GM23338 (cell line): ENCODE data around the gene CCND1. TPM values are rescaled to one million over a fixed set of nuclear protein-coding genes. Genes with fewer than 3 reads are reported as not detected.
"Not testable (repeated sequence)": the region's sequence is repeated elsewhere in the genome, so short reads cannot be mapped to it uniquely, and the experiment has no call there.

Experiments
- ATAC-seq: fragments of 200-7000 bp; cut with Tn5 transposase; 3 replicates; pipeline ENCODE4 v1.9.1; 2020
- DNase-seq: peaks from one replicate; pipeline ENCODE4 v3.0.0-alpha.2; 2015; ENCODE audit warnings: low spot score
- H2AFZ ChIP-seq: fragments of 200-600 bp; sonication (generic); 2 replicates; pipeline ENCODE4 v1.8.0; 2016; ENCODE audit warnings: antibody characterized with exemption, mild to moderate bottlenecking, moderate library complexity
- H3F3A ChIP-seq: fragments of 200-600 bp; sonication (generic); replicated peaks from 2 replicates; pipeline ENCODE4 v1.8.0; 2017; ENCODE audit warnings: antibody characterized with exemption, mixed run types, low read depth
- H3K27ac ChIP-seq: fragments of 200-600 bp; sonication (generic); 2 replicates; pipeline ENCODE4 v1.6.1; 2016; ENCODE audit warnings: low read depth
- H3K27me3 ChIP-seq: fragments of 200-600 bp; sonication (generic); 2 replicates; pipeline ENCODE4 v1.8.0; 2016; ENCODE audit warnings: mild to moderate bottlenecking, mixed run types, moderate library complexity; ENCODE audit not compliant: insufficient read depth
- H3K36me3 ChIP-seq: fragments of 200-600 bp; sonication (generic); 2 replicates; pipeline ENCODE4 v1.8.0; 2016; ENCODE audit warnings: mild to moderate bottlenecking; ENCODE audit not compliant: insufficient read depth
- H3K4me1 ChIP-seq: fragments of 200-600 bp; sonication (generic); 2 replicates; pipeline ENCODE4 v1.8.0; 2016; ENCODE audit warnings: mild to moderate bottlenecking, moderate library complexity; ENCODE audit not compliant: insufficient read depth
- H3K4me2 ChIP-seq: fragments of 200-600 bp; sonication (generic); 2 replicates; pipeline ENCODE4 v1.7.1; 2017; ENCODE audit warnings: mixed run types
- H3K4me3 ChIP-seq: fragments of 200-600 bp; sonication (generic); 2 replicates; pipeline ENCODE4 v1.6.1; 2016; ENCODE audit warnings: mixed run types
- H3K79me2 ChIP-seq: fragments of 200-600 bp; sonication (generic); replicated peaks from 2 replicates; pipeline ENCODE4 v1.8.0; 2017; ENCODE audit warnings: mild to moderate bottlenecking; ENCODE audit not compliant: insufficient read depth
- H3K9me2 ChIP-seq: fragments of 200-600 bp; sonication (generic); 2 replicates; pipeline ENCODE4 v1.8.0; 2017; ENCODE audit not compliant: insufficient read depth
- H4K20me1 ChIP-seq: fragments of 200-600 bp; sonication (generic); replicated peaks from 2 replicates; pipeline ENCODE4 v1.8.0; 2017; ENCODE audit warnings: mild to moderate bottlenecking; ENCODE audit not compliant: insufficient read depth
- H3K27ac Mint-ChIP-seq: 2 replicates; pipeline ENCODE4 v1.8.0; 2020; ENCODE audit warnings: inconsistent platforms, mild to moderate bottlenecking, moderate library complexity, mixed read lengths
- H3K27me3 Mint-ChIP-seq: 3 replicates; pipeline ENCODE4 v1.8.0; 2022; ENCODE audit warnings: low read depth, mild to moderate bottlenecking, moderate library complexity, mixed read lengths, inconsistent platforms; ENCODE audit not compliant: insufficient read depth, poor library complexity
- H3K36me3 Mint-ChIP-seq: 3 replicates; pipeline ENCODE4 v1.8.0; 2021; ENCODE audit warnings: low read depth, mild to moderate bottlenecking, inconsistent platforms, moderate library complexity, mixed read lengths
- H3K4me1 Mint-ChIP-seq: 3 replicates; pipeline ENCODE4 v1.8.0; 2020; ENCODE audit warnings: mild to moderate bottlenecking, inconsistent platforms, mixed read lengths
- H3K4me3 Mint-ChIP-seq: 3 replicates; pipeline ENCODE4 v1.8.0; 2021; ENCODE audit warnings: moderate library complexity, mild to moderate bottlenecking, inconsistent platforms, mixed read lengths
- H3K9me3 Mint-ChIP-seq: 3 replicates; pipeline ENCODE4 v1.8.0; 2020; ENCODE audit warnings: moderate library complexity, mild to moderate bottlenecking, inconsistent platforms, mixed read lengths
- CREB1 ChIP-seq: fragments of 250-450 bp; sonication (Bioruptor Pico); IDR thresholded peaks from 2 replicates; pipeline ENCODE4 v1.5.0; 2020; ENCODE audit warnings: low read depth, mild to moderate bottlenecking, moderate library complexity
- NANOG ChIP-seq: IDR thresholded peaks from 2 replicates; pipeline ENCODE4 v1.6.1; 2016; ENCODE audit warnings: antibody characterized with exemption, borderline replicate concordance
- STAT1 ChIP-seq: IDR thresholded peaks from one replicate; pipeline ENCODE4 v1.6.1; 2016; ENCODE audit warnings: antibody characterized with exemption; ENCODE audit not compliant: unreplicated experiment
- ZNF462 ChIP-seq: fragments of 250-450 bp; sonication (Bioruptor Pico); IDR thresholded peaks from 2 replicates; pipeline ENCODE4 v1.5.0; 2020; ENCODE audit warnings: mild to moderate bottlenecking, moderate library complexity
- polyA plus RNA-seq: library from polyadenylated mRNA; unstranded; fragments of >200 nt; fragmentation: Nextera tagmentation; extraction: Ambion mirVana; gene quantifications from 2 replicates; pipeline ENCODE4 v1.2.1, GENCODE V29; 2016
- total RNA-seq: library from RNA; depleted of rRNA; stranded (reverse); fragments of >200 nt; shearing (Covaris generic); gene quantifications from 2 replicates; pipeline ENCODE4 v1.2.3, GENCODE V29; 2014

The CCND1 gene
- total and polyA plus RNA-seq, 2 experiments from 2014 or later = 109 to 183 TPM

GRCh38 chr11:69620683-69621290 lies 20.2 kb upstream of the CCND1 start (continued):
- no peak for TF ChIP-seq ZNF462
- TF ChIP-seq NANOG = no peak
- TF ChIP-seq CREB1 (CRISPR knock-in tag) = no peak
- TF ChIP-seq STAT1 = no peak

- H3K4me1 Mint-ChIP-seq, H3K4me2 ChIP-seq, H3K36me3 Mint-ChIP-seq, H3K79me2 ChIP-seq, H3K27ac Mint-ChIP-seq, H3K27ac ChIP-seq, H3K4me1 ChIP-seq, H3K36me3 ChIP-seq, H4K20me1 ChIP-seq, H3K27me3 ChIP-seq, ATAC-seq, DNase-seq, H3F3A ChIP-seq, H3K27me3 Mint-ChIP-seq, H2AFZ ChIP-seq, H3K9me2 ChIP-seq, H3K4me3 Mint-ChIP-seq, H3K9me3 Mint-ChIP-seq, H3K4me3 ChIP-seq: not testable (repeated sequence)
Observed at GRCh38 chr11:69622097-69622681, 18.8 kb upstream of the CCND1 start.
